Esophagus squamous epithelium (tissue), 5 donors: ENCODE results near the gene CAMKMT. TPM values are rescaled to one million over a fixed set of nuclear protein-coding genes. Genes with fewer than 3 reads are reported as not detected.

Experiments used
- DNase-seq: peaks from one replicate; lab custom pipeline; 2025; lab: John Stamatoyannopoulos, UW
- H3K27ac ChIP-seq, 4 donors: fragments of 200-600 bp; sonication (generic); one replicate each; pipeline ENCODE4 v1.5.1; 2016 to 2019; ENCODE audit warnings: mild to moderate bottlenecking in 1 of 4
- H3K27me3 ChIP-seq, 4 donors: fragments of 200-600 bp; sonication (generic); 1 replicate in 3 of 4; 2 replicates in 1 of 4; pipeline versions ENCODE4 v1.5.1 to v1.6.0; 2017 to 2021; ENCODE audit warnings: antibody characterized with exemption in 1 of 4
- H3K36me3 ChIP-seq, 3 donors: fragments of 200-600 bp; sonication (generic); one replicate each; pipeline ENCODE4 v1.5.1; 2016 to 2019
- H3K4me1 ChIP-seq, 3 donors: fragments of 200-600 bp; sonication (generic); one replicate each; pipeline ENCODE4 v1.5.1; 2017 to 2019
- H3K4me3 ChIP-seq, 4 donors: fragments of 200-600 bp; sonication (generic); 1 replicate in 3 of 4; 2 replicates in 1 of 4; pipeline ENCODE4 v1.5.1; 2016 to 2019; ENCODE audit warnings: mild to moderate bottlenecking in 2 of 4, moderate library complexity in 1 of 4
- H3K9me3 ChIP-seq, 3 donors: fragments of 200-600 bp; sonication (generic); one replicate each; pipeline ENCODE4 v1.5.1; 2016 to 2019
- POLR2A ChIP-seq, 4 donors: fragments of 450-650 bp; IDR thresholded peaks; one replicate each; pipeline ENCODE4 v1.6.1; 2017; ENCODE audit warnings: antibody characterized with exemption in 4 of 4, mild to moderate bottlenecking in 4 of 4, moderate library complexity in 3 of 4
- WGBS, 2 donors: methylation state at CpG; one replicate each; pipeline ENCODE4 v1.1.5; 2018; 5-methylcytosine and 5-hydroxymethylcytosine counted together
- intact Hi-C: fragments of 100-400 bp; cut with DNase I; formaldehyde crosslinking; loops from one replicate; pipeline ENCODE4 v1.15.0; 2022
- total RNA-seq, 4 donors: library from RNA; depleted of rRNA; stranded (reverse); fragments of >200 nt; gene quantifications; one replicate each; pipeline ENCODE4 v1.1.0, GENCODE V29; 2016
- TF ChIP-seq, protein P1 (sequence below), 6 experiments: fragments of 450-650 bp in 4 of 6; fragments of 200-600 bp in 2 of 6; sonication (generic) in 2 of 6; IDR thresholded peaks; one replicate each; pipeline ENCODE4 v1.5.1; 2016 to 2019; ENCODE audit warnings: antibody characterized with exemption in 6 of 6, mild to moderate bottlenecking in 4 of 6, moderate library complexity in 4 of 6
- donor health status: DM: yes; HTN: yes; CAD: no.

The CAMKMT gene
- total RNA-seq, 4 donors from 2014 or later: 5.7 to 14.4 (median 10.6) TPM

- H3K4me3 ChIP-seq: no peak overlapping the region
- H3K4me1 ChIP-seq: no peaks in the 10 kb centered on the region
- peaks cover 0 to 60% (median under 1%) of the 10 kb centered on the region in 4 donors for H3K27me3 ChIP-seq
- intact Hi-C loops: no loop called here
- WGBS, 2 donors: 63 to 77% methylated on average over 2 of the region's 2 CpGs
- DNase-seq: no peak
- no peak overlapping the region for H3K27ac ChIP-seq
- TF ChIP-seq, protein P1, sequence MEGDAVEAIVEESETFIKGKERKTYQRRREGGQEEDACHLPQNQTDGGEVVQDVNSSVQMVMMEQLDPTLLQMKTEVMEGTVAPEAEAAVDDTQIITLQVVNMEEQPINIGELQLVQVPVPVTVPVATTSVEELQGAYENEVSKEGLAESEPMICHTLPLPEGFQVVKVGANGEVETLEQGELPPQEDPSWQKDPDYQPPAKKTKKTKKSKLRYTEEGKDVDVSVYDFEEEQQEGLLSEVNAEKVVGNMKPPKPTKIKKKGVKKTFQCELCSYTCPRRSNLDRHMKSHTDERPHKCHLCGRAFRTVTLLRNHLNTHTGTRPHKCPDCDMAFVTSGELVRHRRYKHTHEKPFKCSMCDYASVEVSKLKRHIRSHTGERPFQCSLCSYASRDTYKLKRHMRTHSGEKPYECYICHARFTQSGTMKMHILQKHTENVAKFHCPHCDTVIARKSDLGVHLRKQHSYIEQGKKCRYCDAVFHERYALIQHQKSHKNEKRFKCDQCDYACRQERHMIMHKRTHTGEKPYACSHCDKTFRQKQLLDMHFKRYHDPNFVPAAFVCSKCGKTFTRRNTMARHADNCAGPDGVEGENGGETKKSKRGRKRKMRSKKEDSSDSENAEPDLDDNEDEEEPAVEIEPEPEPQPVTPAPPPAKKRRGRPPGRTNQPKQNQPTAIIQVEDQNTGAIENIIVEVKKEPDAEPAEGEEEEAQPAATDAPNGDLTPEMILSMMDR (IDR thresholded peaks at IDR 0.05): no peak
- TF ChIP-seq POLR2A (IDR thresholded peaks at IDR 0.05): no peak
- no peaks in the 10 kb centered on the region for H3K9me3 ChIP-seq
- H3K36me3 ChIP-seq: no peaks in the 10 kb centered on the region
These were observed 456.1 kb downstream of the CAMKMT start for GRCh38 chr2:44817673-44818335.

GRCh38 chr2:44819061-44819460 is 457.3 kb downstream of the CAMKMT start:
- intact Hi-C loops: no loop called here
- no peaks in the 10 kb centered on the region for H3K4me1 ChIP-seq
- WGBS, 2 donors: 54 to 79% methylated on average over 5 of the region's 5 CpGs

GRCh38 chr2:44821500-44821899 is 459.8 kb downstream of the CAMKMT start:
- intact Hi-C loops: no loop called here
- 39 to 49% methylated on average over 6 of the region's 6 CpGs for WGBS, 2 donors
- Histone ChIP-seq H3K27ac (no peak overlapping the region), H3K4me1 (no peaks in the 10 kb centered on the region), H3K27me3 (peaks cover 0 to 54% (median 0%) of the 10 kb centered on the region in 4 donors), H3K9me3 (no peaks in the 10 kb centered on the region), H3K4me3 (no peak overlapping the region), H3K36me3 (no peaks in the 10 kb centered on the region)
- DNase-seq: no peak
- TF ChIP-seq POLR2A (IDR thresholded peaks at IDR 0.05): no peak
- TF ChIP-seq, protein P1 (IDR thresholded peaks at IDR 0.05): no peak

More at GRCh38 chr2:44819061-44819460, 457.3 kb downstream of the CAMKMT start:
- Histone ChIP-seq H3K36me3 (no peaks in the 10 kb centered on the region), H3K4me3 (no peak overlapping the region), H3K9me3 (no peaks in the 10 kb centered on the region), H3K27me3 (peaks cover 0 to 53% (median 0%) of the 10 kb centered on the region in 4 donors), H3K27ac (no peak overlapping the region)
- TF ChIP-seq, protein P1 (IDR thresholded peaks at IDR 0.05): no peak
- no peak for TF ChIP-seq POLR2A (IDR thresholded peaks at IDR 0.05)
- no peak for DNase-seq

- Histone ChIP-seq H3K9me3 (no peaks in the 10 kb centered on the region), H3K4me1 (no peaks in the 10 kb centered on the region), H3K27ac (no peak overlapping the region), H3K36me3 (no peaks in the 10 kb centered on the region), H3K27me3 (peaks cover 0 to 53% (median 0%) of the 10 kb centered on the region in 4 donors), H3K4me3 (no peak overlapping the region)
- DNase-seq: no peak
- no peak for TF ChIP-seq POLR2A (IDR thresholded peaks at IDR 0.05)
- TF ChIP-seq, protein P1 (IDR thresholded peaks at IDR 0.05): no peak
- 69 to 73% methylated on average over 6 of the region's 6 CpGs for WGBS, 2 donors
- intact Hi-C loops: no loop called here
These were observed 460.4 kb downstream of the CAMKMT start for GRCh38 chr2:44822174-44822573.

Other genes starting within 250 kb of the CAMKMT start
- gene PPM1B, start 193.1 kb upstream of the CAMKMT start, total RNA-seq: 10 to 100 TPM; 14.9 to 53.8 (median 19.1) TPM
- gene SLC3A1, start 86.5 kb upstream of the CAMKMT start, total RNA-seq: under 1 TPM in 1 of 4 donors, not detected in 3; 0.38 TPM
- gene PREPL, start 453 bp upstream of the CAMKMT start, total RNA-seq: 10 to 100 TPM; 18.5 to 25.7 (median 23.2) TPM